Measurements from ENCODE around the gene KRTAP1-1.

DNA sequence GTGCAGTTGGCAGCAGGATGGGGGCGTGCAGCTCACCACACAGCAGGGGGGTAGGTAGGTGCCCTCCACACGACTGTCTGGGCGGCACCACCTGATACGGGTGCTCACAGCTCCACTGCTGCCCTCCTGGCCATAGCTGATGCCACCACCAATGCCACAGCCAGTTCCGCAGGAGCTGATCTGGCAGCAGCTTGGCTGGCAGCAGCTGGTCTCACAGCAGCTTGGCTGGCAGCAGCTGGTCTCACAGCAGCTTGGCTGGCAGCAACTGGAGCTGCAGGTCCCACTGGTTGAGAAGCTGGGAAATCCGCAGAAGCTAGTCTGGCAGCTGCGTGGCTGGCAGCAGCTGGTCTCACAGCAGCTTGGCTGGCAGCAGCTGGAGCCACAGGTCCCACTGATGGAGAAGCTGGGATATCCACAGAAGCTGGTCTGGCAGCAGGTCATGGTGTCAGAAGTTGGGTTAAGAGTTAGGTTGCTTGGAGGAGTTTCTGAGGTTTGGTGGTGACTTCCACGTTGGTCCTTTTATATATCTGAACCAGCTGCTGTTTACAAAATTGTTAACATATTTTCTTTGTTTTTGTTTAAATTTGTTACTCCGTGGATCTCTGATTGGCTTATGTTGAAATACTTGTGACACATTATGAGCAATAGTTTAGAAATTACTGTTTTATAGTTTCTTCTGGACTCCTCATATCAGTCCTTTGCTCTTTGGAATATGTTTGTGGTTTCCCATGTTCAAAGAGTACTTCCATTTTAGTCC lies 14.4 kb downstream of the KRTAP1-1 start, which contains the start of gene KRTAP1-5:
- TF ChIP-seq, protein P1, sequence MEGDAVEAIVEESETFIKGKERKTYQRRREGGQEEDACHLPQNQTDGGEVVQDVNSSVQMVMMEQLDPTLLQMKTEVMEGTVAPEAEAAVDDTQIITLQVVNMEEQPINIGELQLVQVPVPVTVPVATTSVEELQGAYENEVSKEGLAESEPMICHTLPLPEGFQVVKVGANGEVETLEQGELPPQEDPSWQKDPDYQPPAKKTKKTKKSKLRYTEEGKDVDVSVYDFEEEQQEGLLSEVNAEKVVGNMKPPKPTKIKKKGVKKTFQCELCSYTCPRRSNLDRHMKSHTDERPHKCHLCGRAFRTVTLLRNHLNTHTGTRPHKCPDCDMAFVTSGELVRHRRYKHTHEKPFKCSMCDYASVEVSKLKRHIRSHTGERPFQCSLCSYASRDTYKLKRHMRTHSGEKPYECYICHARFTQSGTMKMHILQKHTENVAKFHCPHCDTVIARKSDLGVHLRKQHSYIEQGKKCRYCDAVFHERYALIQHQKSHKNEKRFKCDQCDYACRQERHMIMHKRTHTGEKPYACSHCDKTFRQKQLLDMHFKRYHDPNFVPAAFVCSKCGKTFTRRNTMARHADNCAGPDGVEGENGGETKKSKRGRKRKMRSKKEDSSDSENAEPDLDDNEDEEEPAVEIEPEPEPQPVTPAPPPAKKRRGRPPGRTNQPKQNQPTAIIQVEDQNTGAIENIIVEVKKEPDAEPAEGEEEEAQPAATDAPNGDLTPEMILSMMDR (conservative IDR thresholded peaks at IDR 0.05 in 1 of 2, IDR thresholded peaks at IDR 0.05 in 1 of 2; ENCODE audit: low read depth in 1 of 2, low read length in 2 of 2): no peak
- no peak for TF ChIP-seq EZH2 (IDR thresholded peaks at IDR 0.05; ENCODE audit: low read length, missing control alignments)
